Astrocyte (in vitro differentiated cells and primary cell): ENCODE measurements around the gene IKBIP.

Experiments used
- CTCF ChIP-seq: IDR thresholded peaks from 2 replicates; pipeline ENCODE4 v1.5.1; 2011; ENCODE audit warnings: low read depth, mild to moderate bottlenecking, inconsistent platforms, low read length, moderate library complexity; ENCODE audit not compliant: insufficient read depth
- EZH2 ChIP-seq: IDR thresholded peaks from 2 replicates; pipeline ENCODE4 v1.6.1; 2012; ENCODE audit warnings: mild to moderate bottlenecking, low read length, inconsistent platforms; ENCODE audit not compliant: insufficient read depth

- peak; percentile 7 for TF ChIP-seq CTCF
- TF ChIP-seq EZH2 = no peak
These were observed 1.9 kb upstream of the IKBIP start for GRCh38 chr12:98646294-98647090.
